GM12878 (cell line): ENCODE data around the gene PDCD2. TPM values are rescaled to one million over a fixed set of nuclear protein-coding genes. Genes with fewer than 3 reads are reported as not detected.

ENCODE experiments used
- ATAC-seq: fragments of 200-7000 bp; cut with Tn5 transposase; 3 replicates; pipeline ENCODE4 v1.9.1; 2020; ENCODE audit warnings: mild to moderate bottlenecking, moderate library complexity
- BruUV-seq: library from RNA; stranded (reverse); fragments of 400-500 nt; replicated peaks from 2 replicates; lab custom pipeline; 2021; lab: Mats Ljungman, UMichigan
- CTCF ChIA-PET: fragments of 300-600 bp; sonication (Branson Sonifier 250); formaldehyde crosslinking; extraction: SDS; loops from one replicate; lab custom pipeline; 2021; ENCODE audit warnings: inconsistent platforms; lab: Yijun Ruan, JAX
- POLR2A ChIA-PET: fragments of 350-600 bp; formaldehyde crosslinking; extraction: SDS; loops from one replicate; lab custom pipeline; 2021; ENCODE audit warnings: inconsistent platforms; lab: Charles Lee
- RAD21 ChIA-PET: fragments of 300-600 bp; sonication (Branson Sonifier 250); formaldehyde crosslinking; loops from one replicate; lab custom pipeline; 2023; ENCODE audit warnings: antibody characterized with exemption; ENCODE audit not compliant: unreplicated experiment; lab: Charles Lee
- SMC1A ChIA-PET: fragments of 300-600 bp; sonication (Branson Sonifier 250); formaldehyde crosslinking; loops from one replicate; lab custom pipeline; 2023; ENCODE audit not compliant: unreplicated experiment, uncharacterized antibody; lab: Charles Lee
- DNase-seq: peaks from one replicate; pipeline ENCODE4 v3.0.0-alpha.2; 2011; ENCODE audit warnings: low read depth, low spot score
- FAIRE-seq: peaks from 3 replicates; lab custom pipeline; 2011; peaks lifted over from hg19 to GRCh38; lab: Jason Lieb, UNC
- H2AFZ ChIP-seq: 2 replicates; pipeline ENCODE4 v1.6.0; 2011; ENCODE audit warnings: low read depth, low read length, control low read depth; ENCODE audit not compliant: control insufficient read depth
- H3K27ac ChIP-seq: 2 replicates; pipeline ENCODE4 v1.5.1; 2011; ENCODE audit warnings: control low read depth; ENCODE audit not compliant: control insufficient read depth, insufficient read depth
- H3K27me3 ChIP-seq, 2 experiments: replicated peaks in 1 of 2; 2 replicates each; pipeline versions ENCODE4 v1.6.0 to v1.6.1; 2011; ENCODE audit warnings: low read length in 1 of 2; ENCODE audit not compliant: control insufficient read depth in 2 of 2, insufficient read depth in 2 of 2
- H3K36me3 ChIP-seq, 2 experiments: 2 replicates each; pipeline ENCODE4 v1.5.1; 2011; ENCODE audit warnings: low read length in 1 of 2; ENCODE audit not compliant: control insufficient read depth in 2 of 2, insufficient read depth in 2 of 2
- H3K4me1 ChIP-seq: 2 replicates; pipeline ENCODE4 v1.6.1; 2011; ENCODE audit warnings: mild to moderate bottlenecking, low read length, moderate library complexity, mixed read lengths; ENCODE audit not compliant: control insufficient read depth, insufficient read depth
- H3K4me2 ChIP-seq: 2 replicates; pipeline ENCODE4 v1.6.0; 2011; ENCODE audit warnings: control low read depth; ENCODE audit not compliant: control insufficient read depth, insufficient read depth
- H3K4me3 ChIP-seq: fragments of 200-600 bp; sonication (generic); 2 replicates; pipeline ENCODE4 v1.5.1; 2016
- H3K79me2 ChIP-seq: 2 replicates; pipeline ENCODE4 v1.6.0; 2011; ENCODE audit warnings: low read length; ENCODE audit not compliant: control insufficient read depth, insufficient read depth
- H3K9ac ChIP-seq: 2 replicates; pipeline ENCODE4 v1.8.0; 2011; ENCODE audit warnings: low read length, control low read depth, mixed read lengths; ENCODE audit not compliant: control insufficient read depth, insufficient read depth
- H3K9me3 ChIP-seq: replicated peaks from 3 replicates; pipeline ENCODE4 v1.5.1; 2011; ENCODE audit warnings: mild to moderate bottlenecking, low read length; ENCODE audit not compliant: control insufficient read depth, insufficient read depth
- H4K20me1 ChIP-seq: 2 replicates; pipeline ENCODE4 v1.6.0; 2011; ENCODE audit not compliant: control insufficient read depth, insufficient read depth
- CBFB ChIP-seq: IDR thresholded peaks from 2 replicates; pipeline ENCODE4 v1.6.1; 2016; ENCODE audit warnings: antibody characterized with exemption, low read depth
- CREB1 ChIP-seq: IDR thresholded peaks from 2 replicates; pipeline ENCODE4 v1.6.1; 2012; ENCODE audit warnings: low read depth, mild to moderate bottlenecking, inconsistent platforms
- JUNB ChIP-seq: IDR thresholded peaks from 2 replicates; pipeline ENCODE4 v1.6.1; 2016; ENCODE audit warnings: antibody characterized with exemption, mild to moderate bottlenecking
- MEF2B ChIP-seq: fragments of 450-650 bp; IDR thresholded peaks from 2 replicates; pipeline ENCODE4 v1.6.1; 2018; ENCODE audit warnings: mild to moderate bottlenecking, moderate library complexity; ENCODE audit not compliant: partially characterized antibody, poor library complexity, severe bottlenecking
- MYC ChIP-seq: IDR thresholded peaks from 2 replicates; pipeline ENCODE4 v1.6.1; 2011; ENCODE audit warnings: mild to moderate bottlenecking, low read length, moderate library complexity, inconsistent platforms; ENCODE audit not compliant: insufficient read depth, insufficient replicate concordance, insufficient read length, severe bottlenecking
- NFYA ChIP-seq: IDR thresholded peaks from 2 replicates; pipeline ENCODE4 v1.6.1; 2011; ENCODE audit warnings: low read depth, mild to moderate bottlenecking, low read length, improper control_type of control experiment, borderline replicate concordance
- RCOR1 ChIP-seq: conservative IDR thresholded peaks from 2 replicates; pipeline ENCODE4 v1.6.1; 2012; ENCODE audit warnings: low read depth, low read length, improper control_type of control experiment
- RFX5 ChIP-seq: IDR thresholded peaks from 2 replicates; pipeline ENCODE4 v1.6.1; 2011; ENCODE audit warnings: low read depth, low read length, improper control_type of control experiment
- SMARCA5 ChIP-seq: fragments of 450-650 bp; IDR thresholded peaks from 2 replicates; pipeline ENCODE4 v1.6.1; 2017; ENCODE audit warnings: mild to moderate bottlenecking
- SMC3 ChIP-seq: IDR thresholded peaks from 2 replicates; pipeline ENCODE4 v1.6.1; 2011; ENCODE audit warnings: low read length, improper control_type of control experiment, borderline replicate concordance
- TARDBP ChIP-seq: IDR thresholded peaks from 2 replicates; pipeline ENCODE4 v1.6.1; 2016; ENCODE audit warnings: borderline replicate concordance
- ZNF207 ChIP-seq: fragments of 450-650 bp; IDR thresholded peaks from 2 replicates; pipeline ENCODE4 v1.6.1; 2014; ENCODE audit warnings: antibody characterized with exemption, mild to moderate bottlenecking, borderline replicate concordance
- ZNF384 ChIP-seq: IDR thresholded peaks from 2 replicates; pipeline ENCODE4 v1.6.1; 2012; ENCODE audit warnings: low read depth, mild to moderate bottlenecking, low read length, improper control_type of control experiment, borderline replicate concordance
- WGBS: methylation state at CpG from one replicate; pipeline ENCODE4 v1.1.6; 2016; ENCODE audit warnings: low lambda C conversion rate; ENCODE audit not compliant: insufficient replicate concordance, insufficient coverage; ENCODE audit errors: missing lambda C conversion rate; 5-methylcytosine and 5-hydroxymethylcytosine counted together
- in situ Hi-C: fragments of 300-500 bp; cut with MboI; formaldehyde crosslinking; loops from 9 replicates; pipeline ENCODE4 v1.14.3; 2018; ENCODE audit warnings: mixed read lengths
- intact Hi-C: fragments of 100-400 bp; cut with micrococcal nuclease; formaldehyde crosslinking; loops from one replicate; pipeline ENCODE4 v1.14.2; 2022; ENCODE audit not compliant: unreplicated experiment
- polyA plus RNA-seq, 11 experiments: library from polyadenylated mRNA; depleted of rRNA in 4 of 11; unstranded in 6 of 11; stranded (reverse) in 5 of 11; fragments of >200 nt; fragmentation: Nextera tagmentation in 4 of 11; fragmentation: Illumina TruSeq in 1 of 11; extraction: Ambion mirVana in 4 of 11; extraction: Trizol in 1 of 11; gene quantifications; 1 replicate in 1 of 11; 2 replicates in 10 of 11; pipeline versions ENCODE4 v1.2.1 to v1.2.3, GENCODE V29; 2011 to 2016; ENCODE audit warnings: inconsistent platforms in 2 of 11, missing spikeins in 2 of 11, low read depth in 1 of 11
- total RNA-seq, 4 experiments: library from RNA; depleted of rRNA in 3 of 4; stranded (reverse); fragments of >200 nt in 3 of 4; fragmentation: Illumina TruSeq in 1 of 4; extraction: Trizol in 1 of 4; gene quantifications; 2 replicates each; pipeline versions ENCODE4 v1.2.1 to v1.2.3, GENCODE V29; 2013 to 2021
- TF ChIP-seq, protein P1 (sequence below): fragments of 150-350 bp; IDR thresholded peaks from 2 replicates; pipeline ENCODE4 v1.6.1; 2014; ENCODE audit warnings: mild to moderate bottlenecking, low read depth, low read length
- TF ChIP-seq, protein P2 (sequence below): fragments of 450-650 bp; IDR thresholded peaks from 2 replicates; pipeline ENCODE4 v1.6.1; 2017; ENCODE audit warnings: low read depth, mild to moderate bottlenecking, moderate library complexity
- TF ChIP-seq, protein P3 (sequence below): IDR thresholded peaks from 2 replicates; pipeline ENCODE4 v1.6.1; 2012; ENCODE audit warnings: low read depth, low read length, improper control_type of control experiment

PDCD2 gene
- total and polyA plus RNA-seq, 10 of the 15 experiments (the other 5 are each of a cell fraction or from before 2014, with no cell fraction given): 27.4 to 154 (median 101) TPM

DNA sequence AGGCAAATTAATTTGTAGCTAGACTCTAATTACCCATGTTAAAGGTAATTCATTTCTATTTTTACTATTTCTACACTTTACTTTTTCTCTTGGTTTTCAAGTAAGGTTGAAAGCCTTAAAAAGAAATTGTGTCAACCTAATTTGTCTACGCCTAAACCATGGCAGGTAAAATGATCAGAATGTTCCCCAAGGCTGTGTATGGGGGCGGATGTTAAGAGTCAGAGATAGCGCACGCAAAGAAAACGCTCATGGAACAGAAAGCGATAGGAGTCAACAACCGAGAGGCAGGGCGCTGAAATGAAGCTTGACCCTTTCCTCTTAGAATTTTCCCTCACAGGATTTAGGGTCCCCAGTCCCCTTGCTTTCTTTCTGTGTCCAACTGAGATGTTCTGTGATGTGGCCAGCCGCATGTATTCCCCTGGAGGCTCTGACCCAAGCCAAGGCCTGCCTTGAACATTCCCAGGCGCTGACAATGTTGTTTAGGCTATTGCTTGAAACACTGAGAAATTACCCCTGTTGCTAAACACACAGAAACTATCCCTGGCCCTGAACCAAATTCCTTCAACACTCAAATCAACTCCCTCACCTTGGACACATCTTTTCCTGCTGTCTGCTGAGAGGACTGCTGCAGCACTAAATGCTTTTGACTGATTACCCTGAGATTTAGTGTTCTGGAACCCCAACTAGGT lies 42.3 kb downstream of the PDCD2 start:
- 96% methylated on average over 10 of the region's 10 CpGs for WGBS
- Histone ChIP-seq H3K27ac (no peak overlapping the region), H3K4me1 (no peaks in the 10 kb centered on the region), H3K79me2 (peaks cover 5% of the 10 kb centered on the region), H4K20me1 (no peaks in the 10 kb centered on the region), H3K4me2 (no peak overlapping the region), H3K9me3 (no peaks in the 10 kb centered on the region), H3K36me3 (peaks cover 12 to 35% of the 10 kb centered on the region in 2 experiments), H3K4me3 (no peak overlapping the region), H3K27me3 (no peaks in the 10 kb centered on the region), H3K9ac (no peak overlapping the region), H2AFZ (no peak overlapping the region)
- DNase-seq (no peak), FAIRE-seq (no peak), ATAC-seq (no peak)
- RAD21 ChIA-PET: interaction anchor here (1.0 kb wide), 1 partner anchor 11 kb away, joined by 3 read pairs; no protein-coding TSS in a partner anchor
- BruUV-seq: no TSS peak
- intact Hi-C loops: no loop called here
- SMC1A ChIA-PET: interaction anchor here (1.1 to 4.5 kb wide), 3 partner anchors 9 to 752 kb away, joined by 3 to 24 read pairs (median 4); no protein-coding TSS in a partner anchor
- in situ Hi-C loops: no loop called here
- POLR2A ChIA-PET: interaction anchor here (2.8 kb wide), 1 partner anchor 10 kb away, joined by 7 read pairs; no protein-coding TSS in a partner anchor
- CTCF ChIA-PET: interaction anchor here (5.0 kb wide), 1 partner anchor 12 kb away, joined by 33 read pairs; no protein-coding TSS in a partner anchor
- TF ChIP-seq, protein P1, sequence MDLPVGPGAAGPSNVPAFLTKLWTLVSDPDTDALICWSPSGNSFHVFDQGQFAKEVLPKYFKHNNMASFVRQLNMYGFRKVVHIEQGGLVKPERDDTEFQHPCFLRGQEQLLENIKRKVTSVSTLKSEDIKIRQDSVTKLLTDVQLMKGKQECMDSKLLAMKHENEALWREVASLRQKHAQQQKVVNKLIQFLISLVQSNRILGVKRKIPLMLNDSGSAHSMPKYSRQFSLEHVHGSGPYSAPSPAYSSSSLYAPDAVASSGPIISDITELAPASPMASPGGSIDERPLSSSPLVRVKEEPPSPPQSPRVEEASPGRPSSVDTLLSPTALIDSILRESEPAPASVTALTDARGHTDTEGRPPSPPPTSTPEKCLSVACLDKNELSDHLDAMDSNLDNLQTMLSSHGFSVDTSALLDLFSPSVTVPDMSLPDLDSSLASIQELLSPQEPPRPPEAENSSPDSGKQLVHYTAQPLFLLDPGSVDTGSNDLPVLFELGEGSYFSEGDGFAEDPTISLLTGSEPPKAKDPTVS: no peak
- TF ChIP-seq SMC3 (no peak), CBFB (no peak), SMARCA5 (no peak), ZNF207 (no peak), RCOR1 (no peak), CREB1 (no peak), JUNB (no peak), MEF2B (no peak), ZNF384 (no peak), MYC (no peak), TARDBP (no peak), RFX5 (no peak), NFYA (no peak)
- TF ChIP-seq, protein P2, sequence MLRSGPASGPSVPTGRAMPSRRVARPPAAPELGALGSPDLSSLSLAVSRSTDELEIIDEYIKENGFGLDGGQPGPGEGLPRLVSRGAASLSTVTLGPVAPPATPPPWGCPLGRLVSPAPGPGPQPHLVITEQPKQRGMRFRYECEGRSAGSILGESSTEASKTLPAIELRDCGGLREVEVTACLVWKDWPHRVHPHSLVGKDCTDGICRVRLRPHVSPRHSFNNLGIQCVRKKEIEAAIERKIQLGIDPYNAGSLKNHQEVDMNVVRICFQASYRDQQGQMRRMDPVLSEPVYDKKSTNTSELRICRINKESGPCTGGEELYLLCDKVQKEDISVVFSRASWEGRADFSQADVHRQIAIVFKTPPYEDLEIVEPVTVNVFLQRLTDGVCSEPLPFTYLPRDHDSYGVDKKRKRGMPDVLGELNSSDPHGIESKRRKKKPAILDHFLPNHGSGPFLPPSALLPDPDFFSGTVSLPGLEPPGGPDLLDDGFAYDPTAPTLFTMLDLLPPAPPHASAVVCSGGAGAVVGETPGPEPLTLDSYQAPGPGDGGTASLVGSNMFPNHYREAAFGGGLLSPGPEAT: no peak
- TF ChIP-seq, protein P3, sequence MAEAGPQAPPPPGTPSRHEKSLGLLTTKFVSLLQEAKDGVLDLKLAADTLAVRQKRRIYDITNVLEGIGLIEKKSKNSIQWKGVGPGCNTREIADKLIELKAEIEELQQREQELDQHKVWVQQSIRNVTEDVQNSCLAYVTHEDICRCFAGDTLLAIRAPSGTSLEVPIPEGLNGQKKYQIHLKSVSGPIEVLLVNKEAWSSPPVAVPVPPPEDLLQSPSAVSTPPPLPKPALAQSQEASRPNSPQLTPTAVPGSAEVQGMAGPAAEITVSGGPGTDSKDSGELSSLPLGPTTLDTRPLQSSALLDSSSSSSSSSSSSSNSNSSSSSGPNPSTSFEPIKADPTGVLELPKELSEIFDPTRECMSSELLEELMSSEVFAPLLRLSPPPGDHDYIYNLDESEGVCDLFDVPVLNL: no peak
